DND-41 (cell line): ENCODE results near the gene FBLIM1.

Experiments used
- CTCF ChIP-seq: IDR thresholded peaks from 2 replicates; pipeline ENCODE4 v1.5.1; 2012; ENCODE audit warnings: borderline replicate concordance, low read length, moderate library complexity, mild to moderate bottlenecking; ENCODE audit not compliant: poor library complexity, severe bottlenecking; ENCODE audit errors: extremely low read depth
- EZH2 ChIP-seq: IDR thresholded peaks from 3 replicates; pipeline ENCODE4 v1.6.1; 2012; ENCODE audit warnings: borderline replicate concordance, low read depth, mild to moderate bottlenecking, moderate library complexity, low read length, inconsistent platforms; ENCODE audit not compliant: severe bottlenecking

GRCh38 chr1:15731735-15732685 lies 26.6 kb upstream of the FBLIM1 start:
- no peak for TF ChIP-seq CTCF
- no peak for TF ChIP-seq EZH2
